GM12873 (cell line): ENCODE measurements around the gene EFCAB6.

Experiments
- TF ChIP-seq, protein P1 (sequence below): IDR thresholded peaks from 2 replicates; pipeline ENCODE4 v1.5.1; 2012; ENCODE audit warnings: low read depth, mild to moderate bottlenecking, moderate library complexity, low read length, control low read depth; ENCODE audit not compliant: insufficient read depth; ENCODE audit errors: missing control alignments

EFCAB6 gene

DNA sequence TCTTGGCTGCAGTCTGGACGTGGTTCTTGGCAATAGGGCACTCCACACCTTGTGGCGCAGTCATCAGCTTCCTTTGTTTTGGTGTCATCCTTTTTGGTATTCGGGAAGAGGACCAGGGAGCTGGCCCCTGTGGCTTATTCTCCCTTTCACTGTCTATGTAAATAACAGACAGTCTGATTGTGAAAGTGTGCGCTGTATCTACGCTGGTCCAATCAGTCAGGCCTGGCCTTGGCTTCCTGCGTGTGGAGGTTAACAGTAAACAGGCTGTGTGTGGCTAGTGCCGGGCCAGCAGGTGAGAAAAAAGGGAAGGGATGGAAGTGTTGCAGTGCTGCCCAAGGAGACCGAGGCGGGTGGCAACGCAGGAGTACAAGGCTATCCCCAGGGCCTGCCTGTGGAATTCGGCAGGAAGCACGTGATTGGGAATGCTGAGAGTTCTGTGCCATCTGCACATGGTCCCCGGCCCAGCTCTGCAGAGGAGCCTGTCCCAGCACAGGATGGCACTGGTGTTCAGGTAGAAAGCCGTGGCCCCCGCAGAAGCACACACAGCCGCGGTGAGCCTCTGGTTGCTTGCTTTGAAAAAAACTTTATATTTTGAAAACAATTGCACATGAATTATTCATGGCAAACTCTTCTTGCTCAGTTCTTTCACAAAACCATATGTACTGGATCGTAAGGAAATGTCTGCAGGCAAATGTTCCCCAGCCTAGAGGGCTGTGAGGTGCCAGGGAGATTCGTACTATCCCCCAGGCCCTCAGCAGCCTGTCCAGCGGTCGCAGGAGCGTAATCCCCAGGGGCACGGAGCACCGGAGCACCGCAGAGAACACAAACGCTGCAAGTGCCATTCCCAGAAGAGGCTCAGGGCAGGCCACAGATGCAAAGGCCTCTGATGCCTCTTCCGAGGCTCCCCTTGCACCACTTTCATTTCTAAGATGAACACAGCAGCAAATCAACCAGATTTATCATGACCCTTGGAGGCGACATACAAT, 174.5 kb downstream of the EFCAB6 start:
- TF ChIP-seq, protein P1, sequence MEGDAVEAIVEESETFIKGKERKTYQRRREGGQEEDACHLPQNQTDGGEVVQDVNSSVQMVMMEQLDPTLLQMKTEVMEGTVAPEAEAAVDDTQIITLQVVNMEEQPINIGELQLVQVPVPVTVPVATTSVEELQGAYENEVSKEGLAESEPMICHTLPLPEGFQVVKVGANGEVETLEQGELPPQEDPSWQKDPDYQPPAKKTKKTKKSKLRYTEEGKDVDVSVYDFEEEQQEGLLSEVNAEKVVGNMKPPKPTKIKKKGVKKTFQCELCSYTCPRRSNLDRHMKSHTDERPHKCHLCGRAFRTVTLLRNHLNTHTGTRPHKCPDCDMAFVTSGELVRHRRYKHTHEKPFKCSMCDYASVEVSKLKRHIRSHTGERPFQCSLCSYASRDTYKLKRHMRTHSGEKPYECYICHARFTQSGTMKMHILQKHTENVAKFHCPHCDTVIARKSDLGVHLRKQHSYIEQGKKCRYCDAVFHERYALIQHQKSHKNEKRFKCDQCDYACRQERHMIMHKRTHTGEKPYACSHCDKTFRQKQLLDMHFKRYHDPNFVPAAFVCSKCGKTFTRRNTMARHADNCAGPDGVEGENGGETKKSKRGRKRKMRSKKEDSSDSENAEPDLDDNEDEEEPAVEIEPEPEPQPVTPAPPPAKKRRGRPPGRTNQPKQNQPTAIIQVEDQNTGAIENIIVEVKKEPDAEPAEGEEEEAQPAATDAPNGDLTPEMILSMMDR = no peak

DNA sequence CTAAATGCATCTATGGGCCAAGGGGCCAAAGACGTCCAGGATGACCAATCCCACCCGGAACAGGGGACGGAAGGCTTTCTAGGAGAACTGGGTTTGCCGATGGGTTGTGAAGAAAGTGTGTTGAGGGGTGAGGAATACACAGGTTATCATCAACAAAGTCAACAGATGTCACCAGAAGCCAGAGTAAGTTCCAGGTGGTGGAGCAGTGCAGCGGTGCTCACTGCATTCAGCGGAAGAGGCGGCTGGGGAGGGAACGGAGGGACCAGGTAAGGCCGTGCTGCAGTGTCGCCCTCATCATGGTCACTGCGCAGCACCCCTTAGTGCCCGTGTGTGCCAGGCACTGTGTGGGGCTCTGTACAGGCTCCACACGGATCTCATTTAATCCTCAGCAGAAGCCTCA, 176.0 kb downstream of the EFCAB6 start:
- TF ChIP-seq, protein P1 = no peak

DNA sequence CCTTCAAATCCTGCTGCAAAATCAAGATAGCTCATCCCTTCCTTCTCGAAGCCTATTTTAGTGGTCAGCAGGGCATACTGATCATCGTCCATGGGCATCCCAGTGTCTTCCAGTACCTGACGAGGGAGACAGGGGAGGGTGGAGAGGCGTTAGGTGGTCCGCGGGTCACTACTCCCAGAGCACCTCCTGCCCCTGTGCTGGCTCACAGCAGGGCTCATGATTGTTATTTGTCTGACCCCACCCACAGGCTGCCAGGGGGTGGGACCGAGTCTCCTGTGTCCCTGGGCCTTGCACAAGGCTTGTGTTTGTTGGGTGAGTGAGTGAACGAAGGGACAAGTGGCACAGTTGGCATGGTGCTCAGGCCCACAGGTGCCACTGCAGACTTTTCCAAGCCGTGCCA, 177.0 kb downstream of the EFCAB6 start:
- TF ChIP-seq, protein P1 = no peak

DNA sequence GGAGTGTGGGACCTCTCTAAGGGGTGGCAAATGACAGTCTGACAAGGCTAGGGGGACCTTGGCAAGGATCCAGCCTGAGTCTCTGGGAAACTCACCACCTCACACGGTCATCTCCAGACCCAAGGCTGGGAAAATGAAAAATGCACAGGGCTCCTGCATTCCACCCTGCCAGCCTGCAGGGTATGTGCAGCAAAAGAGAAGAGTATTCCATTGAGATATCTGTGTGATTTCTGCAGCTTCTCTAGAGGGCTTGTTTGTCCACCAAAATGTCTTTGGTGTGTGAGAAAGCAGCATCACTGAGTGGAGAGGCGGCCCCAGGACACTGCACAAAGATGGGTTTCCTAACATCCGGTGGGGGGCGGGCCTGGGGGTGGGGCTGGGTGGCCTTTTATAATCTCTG, 177.8 kb downstream of the EFCAB6 start:
- TF ChIP-seq, protein P1 = no peak

DNA sequence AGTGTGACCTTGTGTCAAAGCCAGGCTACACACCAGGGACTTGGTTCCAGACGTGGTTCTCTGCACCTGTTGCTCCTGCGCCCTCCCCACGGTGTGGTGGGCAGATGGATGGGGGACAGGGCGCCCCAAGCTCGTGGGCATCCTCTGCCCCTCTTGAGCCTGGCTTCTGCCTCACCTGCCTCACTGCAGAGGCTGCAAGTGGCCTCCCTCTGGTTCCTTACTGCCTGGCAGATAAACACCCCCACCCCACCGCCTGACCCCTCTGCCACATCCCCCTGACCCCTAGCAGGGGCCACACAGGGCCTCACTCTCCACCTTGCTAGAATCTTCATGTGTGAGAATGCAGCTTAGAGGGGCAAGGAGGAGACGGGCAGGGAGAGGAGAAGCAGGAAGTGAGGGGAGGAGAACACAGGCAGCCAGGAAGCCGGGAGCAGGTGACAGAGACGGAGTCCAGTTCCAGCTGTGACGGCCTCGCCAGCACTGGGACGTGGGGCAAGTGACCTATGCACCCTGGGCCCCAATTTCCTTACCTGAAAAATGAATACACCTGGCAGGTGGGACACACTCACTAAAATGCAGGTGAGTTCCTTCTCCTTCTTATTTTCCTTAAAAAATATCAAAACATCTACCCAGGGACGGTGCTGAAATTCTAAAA, 178.3 kb downstream of the EFCAB6 start:
- TF ChIP-seq, protein P1 = no peak

DNA sequence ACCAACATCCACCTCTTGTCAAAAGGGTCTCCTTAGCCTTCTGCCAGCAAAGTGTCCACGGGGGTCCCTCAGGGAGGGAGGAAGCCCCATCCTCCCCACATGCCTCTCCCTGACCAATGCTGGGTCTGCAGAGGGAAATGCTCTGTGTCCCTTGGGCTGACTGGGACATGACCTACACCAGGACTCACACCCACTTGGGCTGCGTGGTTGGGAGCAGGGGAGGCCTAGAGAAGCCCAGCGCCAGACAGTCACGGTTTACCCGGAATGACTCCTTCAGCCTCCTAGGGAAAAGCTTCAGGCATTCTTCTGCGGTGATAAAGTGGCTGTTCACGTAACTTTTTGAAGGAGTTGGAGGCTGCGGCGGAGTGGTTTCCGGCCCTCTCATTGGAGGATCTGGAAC, 180.3 kb downstream of the EFCAB6 start:
- TF ChIP-seq, protein P1 = no peak

DNA sequence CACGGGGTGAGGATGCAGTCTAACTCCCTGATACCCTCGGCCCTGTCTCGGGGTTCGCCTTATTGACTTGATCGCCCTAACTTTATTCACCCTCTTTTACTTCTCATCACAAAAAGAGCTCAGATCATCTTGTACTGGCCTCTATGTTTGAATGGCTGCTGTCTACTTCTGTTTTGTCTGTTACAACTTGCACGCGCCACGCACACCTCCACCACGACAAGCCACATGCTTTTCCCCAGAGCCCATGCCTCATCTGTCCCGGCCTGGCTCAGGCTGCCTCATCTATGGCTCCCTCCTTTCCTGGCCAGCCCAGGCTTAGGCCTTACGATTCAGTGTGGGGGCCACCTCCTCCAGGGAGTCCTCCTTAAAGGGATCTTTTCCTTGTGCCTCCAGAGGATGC, 180.9 kb downstream of the EFCAB6 start:
- TF ChIP-seq, protein P1 = no peak
